Smooth muscle cell of the brain vasculature (primary cell): ENCODE measurements around the gene OGDH.
A peak's percentile ranks its signal among the peaks of the same experiment; 100 is the strongest.

Experiments
- DNase-seq: peaks from one replicate; pipeline ENCODE4 v3.0.0-alpha.2; 2012; ENCODE audit warnings: low read depth, low spot score

OGDH gene

GRCh38 chr7:44637788-44638594 lies 31.6 kb downstream of the OGDH start:
- DNase-seq: no peak

- peak; percentile 37 for DNase-seq
These were observed 32.5 kb downstream of the OGDH start for GRCh38 chr7:44638611-44639557.

- peak; percentile 57 for DNase-seq
These were observed 33.4 kb downstream of the OGDH start for GRCh38 chr7:44639671-44640321.

- DNase-seq: no peak
These were observed 36.8 kb downstream of the OGDH start for GRCh38 chr7:44643206-44643605.

- DNase-seq: no peak
These were observed 38.8 kb downstream of the OGDH start for GRCh38 chr7:44645254-44645653.

- no peak for DNase-seq
These were observed 39.3 kb downstream of the OGDH start for GRCh38 chr7:44645696-44646095.

GRCh38 chr7:44646176-44646920 lies 39.9 kb downstream of the OGDH start:
- DNase-seq: no peak

- DNase-seq: no peak
These were observed 40.7 kb downstream of the OGDH start for GRCh38 chr7:44646921-44647636.

- DNase-seq: no peak
These were observed 41.7 kb downstream of the OGDH start for GRCh38 chr7:44647981-44648714.

GRCh38 chr7:44650242-44650641 lies 43.8 kb downstream of the OGDH start:
- DNase-seq: no peak

GRCh38 chr7:44650772-44651171 lies 44.3 kb downstream of the OGDH start:
- DNase-seq: no peak

GRCh38 chr7:44652535-44652934 lies 46.1 kb downstream of the OGDH start:
- no peak for DNase-seq

GRCh38 chr7:44654255-44654796 lies 47.9 kb downstream of the OGDH start:
- no peak for DNase-seq

- DNase-seq: no peak
These were observed 48.9 kb downstream of the OGDH start for GRCh38 chr7:44655341-44655740.

- no peak for DNase-seq
These were observed 52.6 kb downstream of the OGDH start for GRCh38 chr7:44658979-44659378.

GRCh38 chr7:44661233-44661632 lies 54.8 kb downstream of the OGDH start:
- no peak for DNase-seq

- DNase-seq: no peak
These were observed 58.5 kb downstream of the OGDH start for GRCh38 chr7:44664780-44665461.

- DNase-seq: peak; percentile 43
These were observed 59.2 kb downstream of the OGDH start for GRCh38 chr7:44665531-44666213.

- DNase-seq: no peak
These were observed 60.1 kb downstream of the OGDH start for GRCh38 chr7:44666566-44666965.
